HepG2 (cell line): Measurements from ENCODE around the gene ITGB1. TPM values are rescaled to one million over a fixed set of nuclear protein-coding genes. Genes with fewer than 3 reads are reported as not detected.

Experiments
- HHEX ChIP-seq: IDR thresholded peaks from 2 replicates; pipeline ENCODE4 v1.6.1; 2016; ENCODE audit warnings: control low read depth
- IRX3 ChIP-seq: sonication (generic); formaldehyde crosslinking; IDR thresholded peaks from 2 replicates; pipeline ENCODE4 v1.8.1; 2023; ENCODE audit warnings: mild to moderate bottlenecking, low read depth, missing genetic modification reagents, borderline replicate concordance
- JUN ChIP-seq: sonication (generic); formaldehyde crosslinking; IDR thresholded peaks from 2 replicates; pipeline ENCODE4 v1.4.0; 2020; ENCODE audit warnings: mild to moderate bottlenecking, missing genetic modification reagents
- KDM3A ChIP-seq: IDR thresholded peaks from 2 replicates; pipeline ENCODE4 v1.6.1; 2018; ENCODE audit warnings: low read depth, missing compliant biosample characterization
- PHF21A ChIP-seq: sonication (generic); formaldehyde crosslinking; IDR thresholded peaks from 2 replicates; pipeline ENCODE4 v1.5.0; 2020; ENCODE audit warnings: mild to moderate bottlenecking, missing genetic modification reagents
- SNRNP70 ChIP-seq: fragments of 200-400 bp; formaldehyde crosslinking; IDR thresholded peaks from 2 replicates; pipeline ENCODE4 v1.6.1; 2017; ENCODE audit warnings: mild to moderate bottlenecking, low read depth, low read length, moderate library complexity
- ZNF317 ChIP-seq: sonication (generic); formaldehyde crosslinking; IDR thresholded peaks from 2 replicates; pipeline ENCODE4 v1.5.0; 2020; ENCODE audit warnings: mild to moderate bottlenecking, missing genetic modification reagents
- ZNF772 ChIP-seq: sonication (generic); formaldehyde crosslinking; IDR thresholded peaks from 2 replicates; pipeline ENCODE4 v1.5.0; 2020; ENCODE audit warnings: mild to moderate bottlenecking, missing genetic modification reagents
- ZNF879 ChIP-seq: sonication (generic); formaldehyde crosslinking; IDR thresholded peaks from 2 replicates; pipeline ENCODE4 v1.8.1; 2023; ENCODE audit warnings: missing genetic modification reagents
- polyA plus RNA-seq, 8 experiments: library from polyadenylated mRNA; depleted of rRNA in 3 of 8; stranded (reverse) in 7 of 8; unstranded in 1 of 8; fragments of >200 nt; fragmentation: Illumina TruSeq in 4 of 8; extraction: Trizol in 4 of 8; gene quantifications; 2 replicates each; pipeline versions ENCODE4 v1.2.1 to v1.2.3, GENCODE V29; 2011 to 2016; ENCODE audit warnings: low read depth in 4 of 8, missing spikeins in 1 of 8, mixed read lengths in 1 of 8; ENCODE audit not compliant: insufficient read depth in 1 of 8
- total RNA-seq, 5 experiments: library from RNA; depleted of rRNA; stranded (reverse); fragments of >200 nt; fragmentation: Illumina TruSeq; extraction: Trizol; gene quantifications; 2 replicates each; pipeline ENCODE4 v1.2.3, GENCODE V29; 2016; ENCODE audit warnings: low read depth in 1 of 5
- TF ChIP-seq, protein P1 (sequence below): sonication (generic); formaldehyde crosslinking; IDR thresholded peaks from 2 replicates; pipeline ENCODE4 v1.5.1; 2020; ENCODE audit warnings: mild to moderate bottlenecking, missing genetic modification reagents, moderate library complexity
- TF ChIP-seq, protein P2 (sequence below): sonication (generic); formaldehyde crosslinking; IDR thresholded peaks from 2 replicates; pipeline ENCODE4 v1.4.0; 2020; ENCODE audit warnings: missing genetic modification reagents
- TF ChIP-seq, protein P3 (sequence below), 2 experiments: sonication (generic) in 1 of 2; formaldehyde crosslinking in 1 of 2; IDR thresholded peaks; 2 replicates each; pipeline versions ENCODE4 v1.4.0 to v1.6.1; 2018 to 2020; ENCODE audit warnings: missing genetic modification reagents in 2 of 2, borderline replicate concordance in 1 of 2, low read depth in 1 of 2, mild to moderate bottlenecking in 1 of 2, missing biosample characterization in 1 of 2
- TF ChIP-seq, protein P4 (sequence below): sonication (generic); formaldehyde crosslinking; IDR thresholded peaks from 2 replicates; pipeline ENCODE4 v1.5.0; 2020; ENCODE audit warnings: missing genetic modification reagents, mild to moderate bottlenecking, borderline replicate concordance
- TF ChIP-seq, protein P5 (sequence below): sonication (generic); formaldehyde crosslinking; IDR thresholded peaks from 2 replicates; pipeline ENCODE4 v1.4.0; 2020; ENCODE audit warnings: missing genetic modification reagents, borderline replicate concordance
- TF ChIP-seq, protein P6 (sequence below): sonication (generic); formaldehyde crosslinking; IDR thresholded peaks from 2 replicates; pipeline ENCODE4 v1.9.0; 2021; ENCODE audit warnings: missing genetic modification reagents, borderline replicate concordance

The ITGB1 gene
- total and polyA plus RNA-seq, 2 of the 13 experiments (the other 11 are each of a cell fraction or from before 2014, with no cell fraction given) = 190 to 204 TPM

DNA sequence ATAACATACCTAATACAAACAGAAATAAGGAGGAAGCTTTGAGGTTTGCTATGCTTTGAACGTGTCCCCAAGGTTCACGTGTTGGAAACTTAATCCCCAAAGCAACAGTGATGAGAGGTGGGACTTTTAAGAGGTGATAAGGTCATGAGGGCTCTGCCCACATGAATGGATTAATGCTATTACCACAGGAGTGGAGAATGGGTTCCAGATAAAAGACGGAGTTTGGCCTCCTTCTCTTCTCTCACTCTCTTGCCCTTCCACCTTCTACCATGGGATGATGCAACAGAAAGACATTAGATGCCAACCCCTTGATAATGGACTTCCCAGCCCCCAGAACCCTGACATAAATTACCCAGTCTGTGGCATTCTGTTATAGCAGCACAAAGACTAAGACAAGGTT is 9.6 kb downstream of the ITGB1 start (continued):
- TF ChIP-seq, protein P1, sequence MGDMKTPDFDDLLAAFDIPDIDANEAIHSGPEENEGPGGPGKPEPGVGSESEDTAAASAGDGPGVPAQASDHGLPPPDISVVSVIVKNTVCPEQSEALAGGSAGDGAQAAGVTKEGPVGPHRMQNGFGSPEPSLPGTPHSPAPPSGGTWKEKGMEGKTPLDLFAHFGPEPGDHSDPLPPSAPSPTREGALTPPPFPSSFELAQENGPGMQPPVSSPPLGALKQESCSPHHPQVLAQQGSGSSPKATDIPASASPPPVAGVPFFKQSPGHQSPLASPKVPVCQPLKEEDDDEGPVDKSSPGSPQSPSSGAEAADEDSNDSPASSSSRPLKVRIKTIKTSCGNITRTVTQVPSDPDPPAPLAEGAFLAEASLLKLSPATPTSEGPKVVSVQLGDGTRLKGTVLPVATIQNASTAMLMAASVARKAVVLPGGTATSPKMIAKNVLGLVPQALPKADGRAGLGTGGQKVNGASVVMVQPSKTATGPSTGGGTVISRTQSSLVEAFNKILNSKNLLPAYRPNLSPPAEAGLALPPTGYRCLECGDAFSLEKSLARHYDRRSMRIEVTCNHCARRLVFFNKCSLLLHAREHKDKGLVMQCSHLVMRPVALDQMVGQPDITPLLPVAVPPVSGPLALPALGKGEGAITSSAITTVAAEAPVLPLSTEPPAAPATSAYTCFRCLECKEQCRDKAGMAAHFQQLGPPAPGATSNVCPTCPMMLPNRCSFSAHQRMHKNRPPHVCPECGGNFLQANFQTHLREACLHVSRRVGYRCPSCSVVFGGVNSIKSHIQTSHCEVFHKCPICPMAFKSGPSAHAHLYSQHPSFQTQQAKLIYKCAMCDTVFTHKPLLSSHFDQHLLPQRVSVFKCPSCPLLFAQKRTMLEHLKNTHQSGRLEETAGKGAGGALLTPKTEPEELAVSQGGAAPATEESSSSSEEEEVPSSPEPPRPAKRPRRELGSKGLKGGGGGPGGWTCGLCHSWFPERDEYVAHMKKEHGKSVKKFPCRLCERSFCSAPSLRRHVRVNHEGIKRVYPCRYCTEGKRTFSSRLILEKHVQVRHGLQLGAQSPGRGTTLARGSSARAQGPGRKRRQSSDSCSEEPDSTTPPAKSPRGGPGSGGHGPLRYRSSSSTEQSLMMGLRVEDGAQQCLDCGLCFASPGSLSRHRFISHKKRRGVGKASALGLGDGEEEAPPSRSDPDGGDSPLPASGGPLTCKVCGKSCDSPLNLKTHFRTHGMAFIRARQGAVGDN (CRISPR knock-in tag) = no peak
- TF ChIP-seq ZNF879 (CRISPR knock-in tag) = no peak
- no peak for TF ChIP-seq KDM3A
- TF ChIP-seq PHF21A (CRISPR knock-in tag) = no peak
- no peak for TF ChIP-seq HHEX
- TF ChIP-seq, protein P2, sequence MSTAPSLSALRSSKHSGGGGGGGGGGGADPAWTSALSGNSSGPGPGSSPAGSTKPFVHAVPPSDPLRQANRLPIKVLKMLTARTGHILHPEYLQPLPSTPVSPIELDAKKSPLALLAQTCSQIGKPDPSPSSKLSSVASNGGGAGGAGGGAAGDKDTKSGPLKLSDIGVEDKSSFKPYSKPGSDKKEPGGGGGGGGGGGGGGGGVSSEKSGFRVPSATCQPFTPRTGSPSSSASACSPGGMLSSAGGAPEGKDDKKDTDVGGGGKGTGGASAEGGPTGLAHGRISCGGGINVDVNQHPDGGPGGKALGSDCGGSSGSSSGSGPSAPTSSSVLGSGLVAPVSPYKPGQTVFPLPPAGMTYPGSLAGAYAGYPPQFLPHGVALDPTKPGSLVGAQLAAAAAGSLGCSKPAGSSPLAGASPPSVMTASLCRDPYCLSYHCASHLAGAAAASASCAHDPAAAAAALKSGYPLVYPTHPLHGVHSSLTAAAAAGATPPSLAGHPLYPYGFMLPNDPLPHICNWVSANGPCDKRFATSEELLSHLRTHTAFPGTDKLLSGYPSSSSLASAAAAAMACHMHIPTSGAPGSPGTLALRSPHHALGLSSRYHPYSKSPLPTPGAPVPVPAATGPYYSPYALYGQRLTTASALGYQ (CRISPR knock-in tag) = peak; percentile 27; the same call in 1 of the 2 replicates
- TF ChIP-seq ZNF772 (CRISPR knock-in tag) = no peak
- no peak for TF ChIP-seq IRX3 (CRISPR knock-in tag)
- TF ChIP-seq, protein P3, sequence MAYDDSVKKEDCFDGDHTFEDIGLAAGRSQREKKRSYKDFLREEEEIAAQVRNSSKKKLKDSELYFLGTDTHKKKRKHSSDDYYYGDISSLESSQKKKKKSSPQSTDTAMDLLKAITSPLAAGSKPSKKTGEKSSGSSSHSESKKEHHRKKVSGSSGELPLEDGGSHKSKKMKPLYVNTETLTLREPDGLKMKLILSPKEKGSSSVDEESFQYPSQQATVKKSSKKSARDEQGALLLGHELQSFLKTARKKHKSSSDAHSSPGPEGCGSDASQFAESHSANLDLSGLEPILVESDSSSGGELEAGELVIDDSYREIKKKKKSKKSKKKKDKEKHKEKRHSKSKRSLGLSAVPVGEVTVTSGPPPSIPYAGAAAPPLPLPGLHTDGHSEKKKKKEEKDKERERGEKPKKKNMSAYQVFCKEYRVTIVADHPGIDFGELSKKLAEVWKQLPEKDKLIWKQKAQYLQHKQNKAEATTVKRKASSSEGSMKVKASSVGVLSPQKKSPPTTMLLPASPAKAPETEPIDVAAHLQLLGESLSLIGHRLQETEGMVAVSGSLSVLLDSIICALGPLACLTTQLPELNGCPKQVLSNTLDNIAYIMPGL (CRISPR knock-in tag; IDR thresholded peaks at IDR 0.05; ENCODE audit: borderline replicate concordance in 1 of 2, low read depth in 1 of 2) = no peak
- TF ChIP-seq SNRNP70 = no peak
- TF ChIP-seq JUN = no peak
- TF ChIP-seq, protein P4, sequence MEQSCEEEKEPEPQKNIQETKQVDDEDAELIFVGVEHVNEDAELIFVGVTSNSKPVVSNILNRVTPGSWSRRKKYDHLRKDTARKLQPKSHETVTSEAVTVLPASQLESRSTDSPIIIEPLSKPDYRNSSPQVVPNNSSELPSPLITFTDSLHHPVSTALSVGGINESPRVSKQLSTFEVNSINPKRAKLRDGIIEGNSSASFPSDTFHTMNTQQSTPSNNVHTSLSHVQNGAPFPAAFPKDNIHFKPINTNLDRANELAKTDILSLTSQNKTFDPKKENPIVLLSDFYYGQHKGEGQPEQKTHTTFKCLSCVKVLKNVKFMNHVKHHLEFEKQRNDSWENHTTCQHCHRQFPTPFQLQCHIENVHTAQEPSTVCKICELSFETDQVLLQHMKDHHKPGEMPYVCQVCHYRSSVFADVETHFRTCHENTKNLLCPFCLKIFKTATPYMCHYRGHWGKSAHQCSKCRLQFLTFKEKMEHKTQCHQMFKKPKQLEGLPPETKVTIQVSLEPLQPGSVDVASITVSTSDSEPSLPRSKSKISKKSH (CRISPR knock-in tag) = no peak
- TF ChIP-seq ZNF317 (CRISPR knock-in tag) = no peak
- TF ChIP-seq, protein P5, sequence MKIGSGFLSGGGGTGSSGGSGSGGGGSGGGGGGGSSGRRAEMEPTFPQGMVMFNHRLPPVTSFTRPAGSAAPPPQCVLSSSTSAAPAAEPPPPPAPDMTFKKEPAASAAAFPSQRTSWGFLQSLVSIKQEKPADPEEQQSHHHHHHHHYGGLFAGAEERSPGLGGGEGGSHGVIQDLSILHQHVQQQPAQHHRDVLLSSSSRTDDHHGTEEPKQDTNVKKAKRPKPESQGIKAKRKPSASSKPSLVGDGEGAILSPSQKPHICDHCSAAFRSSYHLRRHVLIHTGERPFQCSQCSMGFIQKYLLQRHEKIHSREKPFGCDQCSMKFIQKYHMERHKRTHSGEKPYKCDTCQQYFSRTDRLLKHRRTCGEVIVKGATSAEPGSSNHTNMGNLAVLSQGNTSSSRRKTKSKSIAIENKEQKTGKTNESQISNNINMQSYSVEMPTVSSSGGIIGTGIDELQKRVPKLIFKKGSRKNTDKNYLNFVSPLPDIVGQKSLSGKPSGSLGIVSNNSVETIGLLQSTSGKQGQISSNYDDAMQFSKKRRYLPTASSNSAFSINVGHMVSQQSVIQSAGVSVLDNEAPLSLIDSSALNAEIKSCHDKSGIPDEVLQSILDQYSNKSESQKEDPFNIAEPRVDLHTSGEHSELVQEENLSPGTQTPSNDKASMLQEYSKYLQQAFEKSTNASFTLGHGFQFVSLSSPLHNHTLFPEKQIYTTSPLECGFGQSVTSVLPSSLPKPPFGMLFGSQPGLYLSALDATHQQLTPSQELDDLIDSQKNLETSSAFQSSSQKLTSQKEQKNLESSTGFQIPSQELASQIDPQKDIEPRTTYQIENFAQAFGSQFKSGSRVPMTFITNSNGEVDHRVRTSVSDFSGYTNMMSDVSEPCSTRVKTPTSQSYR (CRISPR knock-in tag) = no peak
- TF ChIP-seq, protein P6, sequence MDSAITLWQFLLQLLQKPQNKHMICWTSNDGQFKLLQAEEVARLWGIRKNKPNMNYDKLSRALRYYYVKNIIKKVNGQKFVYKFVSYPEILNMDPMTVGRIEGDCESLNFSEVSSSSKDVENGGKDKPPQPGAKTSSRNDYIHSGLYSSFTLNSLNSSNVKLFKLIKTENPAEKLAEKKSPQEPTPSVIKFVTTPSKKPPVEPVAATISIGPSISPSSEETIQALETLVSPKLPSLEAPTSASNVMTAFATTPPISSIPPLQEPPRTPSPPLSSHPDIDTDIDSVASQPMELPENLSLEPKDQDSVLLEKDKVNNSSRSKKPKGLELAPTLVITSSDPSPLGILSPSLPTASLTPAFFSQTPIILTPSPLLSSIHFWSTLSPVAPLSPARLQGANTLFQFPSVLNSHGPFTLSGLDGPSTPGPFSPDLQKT (CRISPR knock-in tag) = no peak
